G401.6 (cell line): Measurements from ENCODE around the gene CORIN.
"Not testable (repeated sequence)": the region's sequence is repeated elsewhere in the genome, so short reads cannot be mapped to it uniquely, and the experiment has no call there.

ENCODE experiments used
- FAIRE-seq: peaks from 2 replicates; lab custom pipeline; 2012; peaks lifted over from hg19 to GRCh38; lab: Jason Lieb, UNC

CORIN gene

GRCh38 chr4:47721485-47721884, 116.4 kb downstream of the CORIN start:
- no peak for FAIRE-seq

- no peak for FAIRE-seq
These were observed 117.1 kb downstream of the CORIN start for GRCh38 chr4:47720787-47721186.

- FAIRE-seq = no peak
These were observed 118.3 kb downstream of the CORIN start for GRCh38 chr4:47719576-47719975.

GRCh38 chr4:47718696-47719095, 119.2 kb downstream of the CORIN start:
- no peak for FAIRE-seq

- no peak for FAIRE-seq
These were observed 120.7 kb downstream of the CORIN start for GRCh38 chr4:47717188-47717587.

- FAIRE-seq = no peak
These were observed 122.0 kb downstream of the CORIN start for GRCh38 chr4:47715716-47716416.

GRCh38 chr4:47714269-47714668, 123.6 kb downstream of the CORIN start:
- no peak for FAIRE-seq

- no peak for FAIRE-seq
These were observed 124.6 kb downstream of the CORIN start for GRCh38 chr4:47713129-47713834.

- FAIRE-seq = no peak
These were observed 126.2 kb downstream of the CORIN start for GRCh38 chr4:47711646-47712045.

GRCh38 chr4:47711183-47711582, 126.7 kb downstream of the CORIN start:
- FAIRE-seq = no peak

GRCh38 chr4:47706352-47706751, 131.5 kb downstream of the CORIN start:
- FAIRE-seq = not testable (repeated sequence)

- no peak for FAIRE-seq
These were observed 132.4 kb downstream of the CORIN start for GRCh38 chr4:47705326-47705981.

GRCh38 chr4:47704693-47705325, 133.1 kb downstream of the CORIN start:
- FAIRE-seq = no peak

- no peak for FAIRE-seq
These were observed 133.9 kb downstream of the CORIN start for GRCh38 chr4:47703956-47704355.

GRCh38 chr4:47703008-47703407, 134.9 kb downstream of the CORIN start:
- no peak for FAIRE-seq

GRCh38 chr4:47701286-47701685, 136.6 kb downstream of the CORIN start:
- no peak for FAIRE-seq

- no peak for FAIRE-seq
These were observed 139.0 kb downstream of the CORIN start for GRCh38 chr4:47698837-47699236.

GRCh38 chr4:47696823-47697222, 141.0 kb downstream of the CORIN start:
- no peak for FAIRE-seq

- no peak for FAIRE-seq
These were observed 142.6 kb downstream of the CORIN start for GRCh38 chr4:47695260-47695659.

GRCh38 chr4:47694322-47694721, 143.5 kb downstream of the CORIN start:
- FAIRE-seq = no peak

GRCh38 chr4:47692691-47693090, 145.2 kb downstream of the CORIN start:
- FAIRE-seq = no peak

GRCh38 chr4:47691757-47692383, 146.0 kb downstream of the CORIN start:
- FAIRE-seq = not testable (repeated sequence)
